GM06990 (cell line): ENCODE results near the gene NISCH.

Source experiments
- DNase-seq: peaks from one replicate; pipeline ENCODE4 v3.0.0-alpha.2; 2011; ENCODE audit not compliant: insufficient read length; ENCODE audit errors: extremely low read depth
- H3K27me3 ChIP-seq: replicated peaks from 2 replicates; pipeline ENCODE4 v1.6.0; 2011; ENCODE audit warnings: low read length; ENCODE audit not compliant: control insufficient read depth, insufficient read depth
- H3K36me3 ChIP-seq: 2 replicates; pipeline ENCODE4 v1.5.1; 2011; ENCODE audit warnings: low read length; ENCODE audit not compliant: control insufficient read depth, insufficient read depth
- H3K4me3 ChIP-seq: replicated peaks from 2 replicates; pipeline ENCODE4 v1.5.1; 2011; ENCODE audit warnings: low read depth, mild to moderate bottlenecking, control low read depth, low read length
- TF ChIP-seq, protein P1 (sequence below): IDR thresholded peaks from 2 replicates; pipeline ENCODE4 v1.5.1; 2011; ENCODE audit warnings: low read length, control low read depth, mild to moderate bottlenecking, inconsistent platforms; ENCODE audit not compliant: insufficient read depth, poor library complexity, severe bottlenecking

Gene NISCH

DNA sequence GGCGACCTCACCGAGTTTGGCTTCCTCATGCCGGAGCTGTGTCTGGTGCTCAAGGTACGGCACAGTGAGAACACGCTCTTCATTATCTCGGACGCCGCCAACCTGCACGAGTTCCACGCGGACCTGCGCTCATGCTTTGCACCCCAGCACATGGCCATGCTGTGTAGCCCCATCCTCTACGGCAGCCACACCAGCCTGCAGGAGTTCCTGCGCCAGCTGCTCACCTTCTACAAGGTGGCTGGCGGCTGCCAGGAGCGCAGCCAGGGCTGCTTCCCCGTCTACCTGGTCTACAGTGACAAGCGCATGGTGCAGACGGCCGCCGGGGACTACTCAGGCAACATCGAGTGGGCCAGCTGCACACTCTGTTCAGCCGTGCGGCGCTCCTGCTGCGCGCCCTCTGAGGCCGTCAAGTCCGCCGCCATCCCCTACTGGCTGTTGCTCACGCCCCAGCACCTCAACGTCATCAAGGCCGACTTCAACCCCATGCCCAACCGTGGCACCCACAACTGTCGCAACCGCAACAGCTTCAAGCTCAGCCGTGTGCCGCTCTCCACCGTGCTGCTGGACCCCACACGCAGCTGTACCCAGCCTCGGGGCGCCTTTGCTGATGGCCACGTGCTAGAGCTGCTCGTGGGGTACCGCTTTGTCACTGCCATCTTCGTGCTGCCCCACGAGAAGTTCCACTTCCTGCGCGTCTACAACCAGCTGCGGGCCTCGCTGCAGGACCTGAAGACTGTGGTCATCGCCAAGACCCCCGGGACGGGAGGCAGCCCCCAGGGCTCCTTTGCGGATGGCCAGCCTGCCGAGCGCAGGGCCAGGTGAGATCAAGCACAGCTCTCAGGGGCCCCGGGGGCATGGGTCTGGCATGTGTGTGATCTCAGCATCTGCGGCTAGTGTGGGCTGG, 32.6 kb downstream of the NISCH start:
- peaks cover 48% of the 10 kb centered on the region for H3K36me3 ChIP-seq
- no peak overlapping the region for H3K4me3 ChIP-seq
- no peaks in the 10 kb centered on the region for H3K27me3 ChIP-seq
- TF ChIP-seq, protein P1, sequence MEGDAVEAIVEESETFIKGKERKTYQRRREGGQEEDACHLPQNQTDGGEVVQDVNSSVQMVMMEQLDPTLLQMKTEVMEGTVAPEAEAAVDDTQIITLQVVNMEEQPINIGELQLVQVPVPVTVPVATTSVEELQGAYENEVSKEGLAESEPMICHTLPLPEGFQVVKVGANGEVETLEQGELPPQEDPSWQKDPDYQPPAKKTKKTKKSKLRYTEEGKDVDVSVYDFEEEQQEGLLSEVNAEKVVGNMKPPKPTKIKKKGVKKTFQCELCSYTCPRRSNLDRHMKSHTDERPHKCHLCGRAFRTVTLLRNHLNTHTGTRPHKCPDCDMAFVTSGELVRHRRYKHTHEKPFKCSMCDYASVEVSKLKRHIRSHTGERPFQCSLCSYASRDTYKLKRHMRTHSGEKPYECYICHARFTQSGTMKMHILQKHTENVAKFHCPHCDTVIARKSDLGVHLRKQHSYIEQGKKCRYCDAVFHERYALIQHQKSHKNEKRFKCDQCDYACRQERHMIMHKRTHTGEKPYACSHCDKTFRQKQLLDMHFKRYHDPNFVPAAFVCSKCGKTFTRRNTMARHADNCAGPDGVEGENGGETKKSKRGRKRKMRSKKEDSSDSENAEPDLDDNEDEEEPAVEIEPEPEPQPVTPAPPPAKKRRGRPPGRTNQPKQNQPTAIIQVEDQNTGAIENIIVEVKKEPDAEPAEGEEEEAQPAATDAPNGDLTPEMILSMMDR, result no peak
- no peak for DNase-seq

DNA sequence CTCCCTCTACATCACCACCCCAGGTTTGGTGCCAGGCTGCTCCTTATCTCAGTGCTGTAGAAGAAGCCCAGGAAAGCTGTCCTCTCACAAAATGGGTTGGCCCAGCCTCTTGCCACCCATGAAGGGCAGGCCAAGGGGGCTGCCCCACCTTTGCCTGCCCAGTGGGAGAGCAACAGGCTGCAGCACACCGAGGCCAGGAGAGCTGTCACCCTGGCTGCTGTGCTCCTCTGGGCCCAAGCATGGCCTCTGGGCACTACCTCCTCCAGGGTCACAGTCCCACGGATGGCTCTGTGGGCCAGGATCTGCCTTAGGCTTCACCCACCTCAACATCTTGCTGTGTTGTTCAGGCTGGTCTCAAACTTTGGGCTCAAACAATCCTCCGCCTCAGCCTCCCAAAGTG, 33.3 kb downstream of the NISCH start:
- Histone ChIP-seq H3K27me3 (no peaks in the 10 kb centered on the region), H3K4me3 (no peak overlapping the region), H3K36me3 (peaks cover 47% of the 10 kb centered on the region)
- no peak for DNase-seq
- TF ChIP-seq, protein P1, result no peak

DNA sequence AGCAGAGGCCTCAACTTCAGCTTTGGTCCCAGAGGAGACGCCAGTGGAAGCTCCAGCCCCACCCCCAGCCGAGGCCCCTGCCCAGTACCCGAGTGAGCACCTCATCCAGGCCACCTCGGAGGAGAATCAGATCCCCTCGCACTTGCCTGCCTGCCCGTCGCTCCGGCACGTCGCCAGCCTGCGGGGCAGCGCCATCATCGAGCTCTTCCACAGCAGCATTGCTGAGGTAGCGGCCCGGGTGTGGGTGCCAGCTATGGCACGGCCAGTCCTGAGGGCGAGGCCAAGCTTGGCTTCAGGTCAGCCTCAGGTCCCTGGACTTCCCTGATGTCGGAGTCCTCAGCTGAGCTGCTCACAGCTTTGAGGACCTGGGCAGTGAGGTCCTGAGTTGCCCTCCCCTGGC, 34.0 kb downstream of the NISCH start:
- Histone ChIP-seq H3K36me3 (peaks cover 46% of the 10 kb centered on the region), H3K4me3 (no peak overlapping the region), H3K27me3 (no peaks in the 10 kb centered on the region)
- DNase-seq, result no peak
- TF ChIP-seq, protein P1, result no peak

DNA sequence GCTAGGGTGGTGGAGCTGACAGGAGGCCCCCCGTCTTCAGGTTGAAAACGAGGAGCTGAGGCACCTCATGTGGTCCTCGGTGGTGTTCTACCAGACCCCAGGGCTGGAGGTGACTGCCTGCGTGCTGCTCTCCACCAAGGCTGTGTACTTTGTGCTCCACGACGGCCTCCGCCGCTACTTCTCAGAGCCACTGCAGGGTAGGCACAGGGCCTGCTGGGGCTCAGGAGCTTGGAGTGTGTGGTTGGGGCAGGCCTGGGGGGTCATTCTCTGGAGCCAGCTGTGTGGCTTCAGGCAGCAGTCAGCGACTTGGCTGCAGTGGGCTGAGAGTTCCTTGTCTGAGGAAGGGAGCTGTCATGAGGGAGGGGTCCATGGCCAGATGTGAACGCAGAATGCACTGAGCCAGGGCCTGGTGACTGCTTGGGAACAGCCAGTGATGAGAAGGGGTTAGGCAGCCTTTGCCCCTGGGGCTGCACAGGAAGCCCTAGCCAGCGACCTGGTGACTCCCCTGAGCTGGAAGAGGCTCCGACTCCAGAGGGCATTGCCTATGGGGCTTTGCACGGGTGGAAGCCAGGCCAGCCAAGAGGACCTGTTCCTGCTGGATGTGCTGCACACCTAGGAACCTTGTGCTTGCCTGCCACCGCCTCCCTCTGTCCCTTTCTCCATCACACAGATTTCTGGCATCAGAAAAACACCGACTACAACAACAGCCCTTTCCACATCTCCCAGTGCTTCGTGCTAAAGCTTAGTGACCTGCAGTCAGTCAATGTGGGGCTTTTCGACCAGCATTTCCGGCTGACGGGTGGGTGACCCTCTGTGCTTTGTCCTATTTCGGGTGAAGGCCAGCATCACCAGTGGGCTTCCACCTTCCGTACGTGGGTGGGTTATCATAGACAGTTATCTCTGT, 34.9 kb downstream of the NISCH start:
- DNase-seq, result no peak
- peaks cover 42% of the 10 kb centered on the region for H3K36me3 ChIP-seq
- TF ChIP-seq, protein P1, result no peak
- no peak overlapping the region for H3K4me3 ChIP-seq
- no peaks in the 10 kb centered on the region for H3K27me3 ChIP-seq

DNA sequence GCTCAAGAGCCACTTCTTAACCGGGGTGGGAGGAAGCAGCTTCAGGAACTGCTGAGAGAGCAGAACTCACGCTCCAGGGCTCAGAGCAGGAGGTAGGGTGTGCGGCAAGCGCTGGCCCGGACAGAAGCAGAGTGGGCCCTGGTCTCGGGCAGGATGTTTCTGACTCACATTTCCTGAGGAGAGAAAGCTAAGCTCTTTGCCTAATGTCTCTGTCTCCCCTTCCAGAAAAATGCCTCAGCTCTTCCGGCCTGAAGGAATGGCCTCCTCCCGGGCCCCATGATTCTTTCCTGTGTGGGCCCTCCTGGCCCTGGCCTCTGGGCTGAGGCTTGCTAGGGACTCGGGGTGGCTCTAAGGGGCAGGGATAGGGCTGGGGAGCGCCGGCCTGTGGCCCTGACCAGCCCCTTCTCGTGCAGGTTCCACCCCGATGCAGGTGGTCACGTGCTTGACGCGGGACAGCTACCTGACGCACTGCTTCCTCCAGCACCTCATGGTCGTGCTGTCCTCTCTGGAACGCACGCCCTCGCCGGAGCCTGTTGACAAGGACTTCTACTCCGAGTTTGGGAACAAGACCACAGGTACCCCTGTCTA, 35.6 kb downstream of the NISCH start:
- H3K36me3 ChIP-seq, result peaks cover 39% of the 10 kb centered on the region
- H3K27me3 ChIP-seq, result no peaks in the 10 kb centered on the region
- DNase-seq, result no peak
- H3K4me3 ChIP-seq, result no peak overlapping the region
- TF ChIP-seq, protein P1, result no peak
